ENCODE measurements around the gene FIGNL1. TPM values are rescaled to one million over a fixed set of nuclear protein-coding genes. Genes with fewer than 3 reads are reported as not detected.

Gene FIGNL1
- total RNA-seq, result 10 to 100 TPM; 40.6 to 48.7 TPM

- peaks cover 44% of the 10 kb centered on the region for H3K4me1 Mint-ChIP-seq
- peak within 1 kb of the TSS; percentile 95 for H3K27ac Mint-ChIP-seq
- no peaks in the 10 kb centered on the region for H3K27me3 Mint-ChIP-seq
- H3K36me3 Mint-ChIP-seq, result peaks cover 25% of the 10 kb centered on the region
- H3K4me3 Mint-ChIP-seq, result peak within 1 kb of the TSS; percentile 93
- CTCF ChIA-PET, result interaction anchor here (0.6 to 2.2 kb wide), 10 partner anchors 17 to 711 kb away, joined by 3 to 7 read pairs (median 3); no protein-coding TSS in a partner anchor
- ATAC-seq (peak; percentile 93), DNase-seq (peak; percentile 90)
- no peaks in the 10 kb centered on the region for H3K9me3 Mint-ChIP-seq (ENCODE audit: low read depth)
Measured at GRCh38 chr7:50449881-50450589, at the start of gene FIGNL1. Gene FIGNL1, minus strand, starts transcription at chr7:50450350. Its CDS starts 3,063 bp downstream, at chr7:50447287.

- H3K36me3 Mint-ChIP-seq, result no peaks in the 10 kb centered on the region
- peaks cover 5% of the 10 kb centered on the region for H3K4me1 Mint-ChIP-seq
- peaks cover 27% of the 10 kb centered on the region for H3K27me3 Mint-ChIP-seq
- CTCF ChIA-PET, result no interaction called here
- ATAC-seq (no peak), DNase-seq (no peak)
- no peaks in the 10 kb centered on the region for H3K9me3 Mint-ChIP-seq (ENCODE audit: low read depth)
- H3K27ac Mint-ChIP-seq, result no peak overlapping the region
- H3K4me3 Mint-ChIP-seq, result no peak overlapping the region
Measured at GRCh38 chr7:50499092-50499491, 48.9 kb upstream of the FIGNL1 start.

GRCh38 chr7:50497968-50498367 lies 47.8 kb upstream of the FIGNL1 start:
- Mint-ChIP-seq H3K9me3 (ENCODE audit: low read depth) (no peaks in the 10 kb centered on the region), H3K4me3 (no peak overlapping the region), H3K4me1 (peaks cover 8% of the 10 kb centered on the region), H3K36me3 (no peaks in the 10 kb centered on the region), H3K27me3 (peaks cover 33% of the 10 kb centered on the region), H3K27ac (no peak overlapping the region)
- DNase-seq (no peak), ATAC-seq (no peak)
- CTCF ChIA-PET, result interaction anchor here (0.9 to 1.3 kb wide), 2 partner anchors 30 to 663 kb away, joined by 3 to 4 read pairs; no protein-coding TSS in a partner anchor

GRCh38 chr7:50497068-50497642 lies 47.0 kb upstream of the FIGNL1 start:
- Mint-ChIP-seq H3K9me3 (ENCODE audit: low read depth) (no peaks in the 10 kb centered on the region), H3K27me3 (peaks cover 38% of the 10 kb centered on the region), H3K4me1 (peaks cover 8% of the 10 kb centered on the region), H3K36me3 (no peaks in the 10 kb centered on the region), H3K4me3 (no peak overlapping the region), H3K27ac (no peak overlapping the region)
- DNase-seq (no peak), ATAC-seq (no peak)
- CTCF ChIA-PET, result interaction anchor here (1.3 kb wide), 1 partner anchor 30 kb away, joined by 4 read pairs; no protein-coding TSS in a partner anchor

- H3K27me3 Mint-ChIP-seq, result peaks cover 44% of the 10 kb centered on the region
- no peak for ATAC-seq
- H3K4me1 Mint-ChIP-seq, result peaks cover 8% of the 10 kb centered on the region
- no peak overlapping the region for H3K27ac Mint-ChIP-seq
- H3K4me3 Mint-ChIP-seq, result no peak overlapping the region
- no peak for DNase-seq
- CTCF ChIA-PET, result interaction anchor here (1.3 kb wide), 1 partner anchor 29 kb away, joined by 4 read pairs; no protein-coding TSS in a partner anchor
- H3K9me3 Mint-ChIP-seq (ENCODE audit: low read depth), result no peaks in the 10 kb centered on the region
- no peaks in the 10 kb centered on the region for H3K36me3 Mint-ChIP-seq
Measured at GRCh38 chr7:50496569-50496968, 46.4 kb upstream of the FIGNL1 start.

GRCh38 chr7:50495746-50496145 lies 45.6 kb upstream of the FIGNL1 start:
- H3K27me3 Mint-ChIP-seq, result peaks cover 48% of the 10 kb centered on the region
- ATAC-seq (no peak), DNase-seq (no peak)
- H3K9me3 Mint-ChIP-seq (ENCODE audit: low read depth), result no peaks in the 10 kb centered on the region
- no peak overlapping the region for H3K27ac Mint-ChIP-seq
- peaks cover 8% of the 10 kb centered on the region for H3K4me1 Mint-ChIP-seq
- CTCF ChIA-PET, result no interaction called here
- H3K36me3 Mint-ChIP-seq, result no peaks in the 10 kb centered on the region
- H3K4me3 Mint-ChIP-seq, result no peak overlapping the region

GRCh38 chr7:50492770-50493519 lies 42.8 kb upstream of the FIGNL1 start:
- Mint-ChIP-seq H3K9me3 (ENCODE audit: low read depth) (no peaks in the 10 kb centered on the region), H3K4me3 (no peak overlapping the region), H3K27ac (no peak overlapping the region), H3K36me3 (no peaks in the 10 kb centered on the region), H3K27me3 (peaks cover 38% of the 10 kb centered on the region), H3K4me1 (peaks cover 8% of the 10 kb centered on the region)
- DNase-seq, result no peak
- no peak for ATAC-seq
- CTCF ChIA-PET, result no interaction called here

GRCh38 chr7:50491943-50492342 lies 41.8 kb upstream of the FIGNL1 start:
- Mint-ChIP-seq H3K4me1 (peaks cover 4% of the 10 kb centered on the region), H3K27me3 (peaks cover 28% of the 10 kb centered on the region), H3K4me3 (no peak overlapping the region), H3K36me3 (no peaks in the 10 kb centered on the region), H3K27ac (no peak overlapping the region), H3K9me3 (ENCODE audit: low read depth) (no peaks in the 10 kb centered on the region)
- CTCF ChIA-PET, result interaction anchor here (1.3 kb wide), 1 partner anchor 670 kb away, joined by 4 read pairs; no protein-coding TSS in a partner anchor
- no peak for DNase-seq
- ATAC-seq, result no peak

- CTCF ChIA-PET, result interaction anchor here (1.3 kb wide), 1 partner anchor 671 kb away, joined by 4 read pairs; no protein-coding TSS in a partner anchor
- peaks cover 24% of the 10 kb centered on the region for H3K27me3 Mint-ChIP-seq
- no peak overlapping the region for H3K4me3 Mint-ChIP-seq
- no peak for DNase-seq
- no peak overlapping the region for H3K27ac Mint-ChIP-seq
- no peak for ATAC-seq
- H3K9me3 Mint-ChIP-seq (ENCODE audit: low read depth), result no peaks in the 10 kb centered on the region
- H3K36me3 Mint-ChIP-seq, result no peaks in the 10 kb centered on the region
- H3K4me1 Mint-ChIP-seq, result peaks cover 3% of the 10 kb centered on the region
Measured at GRCh38 chr7:50491209-50491608, 41.1 kb upstream of the FIGNL1 start.

- Mint-ChIP-seq H3K4me3 (no peak overlapping the region), H3K27ac (no peak overlapping the region), H3K36me3 (no peaks in the 10 kb centered on the region), H3K9me3 (ENCODE audit: low read depth) (no peaks in the 10 kb centered on the region), H3K4me1 (peaks cover 1% of the 10 kb centered on the region), H3K27me3 (peaks cover 33% of the 10 kb centered on the region)
- no peak for ATAC-seq
- DNase-seq, result no peak
- CTCF ChIA-PET, result no interaction called here
Measured at GRCh38 chr7:50488379-50488778, 38.2 kb upstream of the FIGNL1 start.

- Mint-ChIP-seq H3K4me3 (no peak overlapping the region), H3K9me3 (ENCODE audit: low read depth) (no peaks in the 10 kb centered on the region), H3K27ac (no peak overlapping the region), H3K27me3 (peaks cover 27% of the 10 kb centered on the region), H3K4me1 (no peaks in the 10 kb centered on the region), H3K36me3 (no peaks in the 10 kb centered on the region)
- ATAC-seq, result no peak
- CTCF ChIA-PET, result no interaction called here
- DNase-seq, result no peak
Measured at GRCh38 chr7:50486512-50486911, 36.4 kb upstream of the FIGNL1 start.

- ATAC-seq, result no peak
- Mint-ChIP-seq H3K4me3 (no peak overlapping the region), H3K27me3 (peaks cover 21% of the 10 kb centered on the region), H3K9me3 (ENCODE audit: low read depth) (no peaks in the 10 kb centered on the region), H3K27ac (no peak overlapping the region), H3K36me3 (no peaks in the 10 kb centered on the region), H3K4me1 (no peaks in the 10 kb centered on the region)
- no peak for DNase-seq
- CTCF ChIA-PET, result interaction anchor here (1.9 kb wide), 1 partner anchor 14 kb away, joined by 7 read pairs; no protein-coding TSS in a partner anchor
Measured at GRCh38 chr7:50481867-50482266, 31.7 kb upstream of the FIGNL1 start.

- Mint-ChIP-seq H3K27me3 (peaks cover 26% of the 10 kb centered on the region), H3K9me3 (ENCODE audit: low read depth) (no peaks in the 10 kb centered on the region), H3K36me3 (no peaks in the 10 kb centered on the region), H3K4me3 (no peak overlapping the region), H3K27ac (no peak overlapping the region), H3K4me1 (no peaks in the 10 kb centered on the region)
- DNase-seq (no peak), ATAC-seq (no peak)
- CTCF ChIA-PET, result interaction anchor here (1.9 kb wide), 1 partner anchor 13 kb away, joined by 7 read pairs; no protein-coding TSS in a partner anchor
Measured at GRCh38 chr7:50480797-50481196, 30.6 kb upstream of the FIGNL1 start.

Measured in activated CD8-positive, alpha-beta memory T cell treated with anti-CD3 and anti-CD28 coated beads, Interleukin-2, amount 10 ng/mL, durations not matched to agents 7 days and 5 days (primary cell).